Stimulated activated CD4-positive, alpha-beta T cell treated with anti-CD3 and anti-CD28 coated beads, Interleukin-4, amount 100 ng/mL, for 24 hours (primary cell): ENCODE data around the gene AP3D1.

Experiments used
- DNase-seq: peaks from one replicate; pipeline ENCODE4 v3.0.0-alpha.2; 2020

The AP3D1 gene

DNA sequence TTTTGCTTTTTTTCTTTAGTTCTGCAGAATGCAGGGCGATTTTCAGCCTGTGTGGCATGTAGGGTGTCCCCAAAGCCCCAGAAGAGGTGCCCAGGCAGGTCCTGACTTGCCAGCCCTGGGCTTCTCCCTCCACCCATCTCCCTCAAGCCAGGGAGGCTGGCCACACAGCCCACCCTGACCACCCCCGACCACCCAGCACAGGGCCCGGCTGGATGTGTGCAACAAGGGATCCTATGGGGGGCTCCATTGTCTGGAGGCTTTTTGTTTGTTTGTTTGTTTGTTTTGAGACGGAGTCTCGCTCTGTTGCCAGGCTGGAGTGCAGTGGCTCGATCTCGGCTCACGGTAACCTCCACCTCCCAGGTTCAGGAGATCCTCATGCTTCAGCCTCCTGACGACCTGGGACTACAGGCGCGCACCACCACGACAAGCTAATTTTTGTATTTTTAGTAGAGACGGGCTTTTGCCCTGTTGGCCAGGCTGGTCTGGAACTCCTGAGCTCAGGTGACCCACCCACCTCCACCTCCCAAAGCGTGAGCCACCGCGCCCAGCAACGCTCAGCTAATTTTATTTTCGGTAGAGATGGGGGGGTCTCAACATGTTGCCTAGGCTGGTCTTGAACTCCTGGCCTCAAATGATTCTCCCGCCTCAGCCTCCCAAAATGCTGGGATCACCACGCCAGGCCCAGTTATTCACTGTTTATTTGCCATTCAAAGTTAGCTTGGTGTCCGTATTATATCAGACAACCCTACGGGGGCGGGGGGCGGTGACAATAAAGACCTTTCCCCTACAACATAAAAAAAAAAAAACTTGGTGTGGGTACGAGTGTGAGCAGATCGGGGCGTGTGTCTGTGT, 92.6 kb downstream of the AP3D1 start:
- no peak for DNase-seq

DNA sequence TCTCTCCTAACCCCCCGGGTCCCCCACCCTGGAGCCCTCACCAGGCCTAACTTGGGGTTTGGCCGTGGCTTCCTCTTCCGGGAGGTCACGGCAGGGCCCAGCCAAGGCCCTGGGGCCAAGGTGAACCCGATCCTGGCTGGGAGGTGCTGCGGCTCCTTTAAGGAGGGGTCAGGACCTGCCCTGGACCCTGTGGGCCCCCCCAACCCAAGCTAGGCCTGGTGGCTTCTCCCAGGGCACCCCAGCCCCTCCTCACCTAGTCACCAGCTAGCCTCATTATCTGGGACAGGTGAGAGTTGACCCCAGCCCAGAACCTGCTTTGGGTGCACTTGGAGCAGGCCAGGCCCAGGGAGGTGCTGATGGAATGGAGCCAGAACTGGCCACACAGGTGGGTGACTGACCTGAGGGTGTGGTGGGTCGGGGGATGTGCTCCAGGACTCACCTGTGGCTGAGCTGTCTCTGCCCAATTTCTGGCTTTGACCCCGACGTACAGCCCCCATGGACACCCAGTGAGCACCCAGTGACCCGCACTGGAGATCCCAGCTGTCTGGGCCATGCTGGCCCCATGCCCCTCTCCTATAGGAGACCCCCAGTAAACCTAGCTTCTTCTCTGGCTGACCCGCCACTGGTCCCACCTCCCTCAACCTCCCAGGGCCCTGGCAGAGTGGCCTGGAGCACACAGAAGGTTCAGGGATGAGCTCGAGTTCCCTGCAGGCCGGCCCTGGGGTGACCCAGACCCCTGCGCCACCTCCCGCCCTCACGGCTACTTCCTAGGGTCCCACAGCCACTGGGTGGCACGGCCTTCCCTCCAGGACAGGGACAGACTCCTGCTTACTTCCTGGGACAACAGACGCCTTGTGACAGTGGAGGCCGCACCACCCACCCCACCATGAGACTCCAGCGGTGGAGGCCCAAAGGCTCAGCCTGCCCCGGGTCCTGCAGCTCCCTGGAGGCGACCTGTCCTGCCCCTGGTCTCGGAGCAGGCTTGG, 93.6 kb downstream of the AP3D1 start:
- no peak for DNase-seq

DNA sequence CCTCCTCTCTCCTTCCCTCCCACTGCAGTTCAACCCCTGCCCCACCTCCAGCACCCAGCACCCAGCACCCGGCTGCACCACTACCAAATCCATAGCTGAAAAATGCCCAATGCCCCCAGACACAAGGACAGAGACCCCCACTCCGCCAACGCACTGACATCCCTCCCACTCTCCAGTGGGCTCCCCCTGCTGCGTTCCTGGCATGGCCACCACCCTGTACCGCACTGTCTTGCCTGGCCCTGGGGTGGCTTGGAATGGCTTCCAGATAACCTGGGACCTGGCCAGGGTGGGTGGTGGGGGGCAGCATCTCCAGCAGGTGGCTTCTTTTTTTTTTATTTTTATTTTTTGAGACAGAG, 94.6 kb downstream of the AP3D1 start:
- DNase-seq, result no peak

DNA sequence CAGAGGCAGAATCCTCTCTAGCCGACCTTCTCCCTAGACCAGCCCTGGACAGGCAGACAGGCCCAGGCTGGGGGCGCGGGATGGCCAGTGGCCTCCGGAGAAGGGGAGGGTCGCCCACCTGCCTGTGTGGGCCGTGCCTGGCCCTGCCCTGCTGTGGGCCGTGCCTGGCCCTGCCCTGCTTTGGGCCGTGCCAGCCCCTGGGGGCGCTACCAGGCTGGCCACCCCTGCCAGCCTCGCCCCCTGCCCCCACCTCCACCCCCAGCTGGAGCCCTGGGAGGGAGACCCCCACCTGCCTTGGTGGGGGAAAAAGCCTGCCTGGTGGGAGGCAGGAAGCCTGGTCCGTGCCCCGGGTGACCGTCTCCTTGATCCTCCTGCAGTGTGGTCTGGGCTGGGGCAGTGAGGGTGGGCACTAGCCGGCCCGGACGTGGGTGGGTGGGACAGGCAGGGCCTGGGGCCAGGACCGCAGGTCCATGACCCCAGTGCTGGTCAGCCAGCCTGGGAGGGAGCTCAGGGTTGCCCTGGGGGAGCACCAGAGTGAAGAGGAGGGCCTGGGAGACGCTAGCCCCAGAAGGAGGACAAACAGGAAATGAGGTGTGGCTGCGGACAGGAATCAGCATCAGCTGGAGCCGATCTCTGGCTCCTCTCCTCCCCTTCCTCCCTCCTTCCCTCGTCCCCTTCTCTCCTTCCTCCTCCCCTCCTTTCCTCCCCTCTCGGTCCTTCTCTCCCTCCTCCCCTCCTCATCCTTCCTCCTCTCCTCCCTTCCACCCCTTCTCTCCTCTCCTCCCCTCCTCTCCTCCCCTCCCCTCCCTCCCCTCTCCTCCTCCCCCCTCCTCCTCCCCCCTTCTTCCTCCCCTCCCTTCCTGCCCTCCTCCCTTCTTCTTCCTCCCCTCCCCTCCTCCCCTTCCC, 95.2 kb downstream of the AP3D1 start:
- DNase-seq, result no peak

DNA sequence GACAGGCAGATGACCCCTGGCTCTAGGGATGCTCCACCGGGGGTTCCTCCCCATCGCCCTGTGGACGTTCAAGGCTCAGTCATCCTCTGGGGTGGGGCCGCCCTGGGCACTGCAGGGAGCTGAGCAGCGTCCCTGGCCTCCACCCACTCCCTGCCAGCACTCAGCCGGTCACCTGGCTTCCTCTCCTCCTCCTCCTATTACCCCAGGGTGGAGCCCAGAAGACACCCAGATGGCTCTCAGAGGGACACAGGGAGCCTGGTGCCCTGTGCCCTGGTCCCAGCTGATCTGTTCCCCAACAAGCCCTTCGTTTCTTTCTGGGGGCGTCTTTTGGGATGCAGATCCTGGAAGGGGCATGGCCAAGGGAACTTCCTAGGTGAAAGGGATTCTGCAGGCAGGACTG, 96.6 kb downstream of the AP3D1 start:
- no peak for DNase-seq

DNA sequence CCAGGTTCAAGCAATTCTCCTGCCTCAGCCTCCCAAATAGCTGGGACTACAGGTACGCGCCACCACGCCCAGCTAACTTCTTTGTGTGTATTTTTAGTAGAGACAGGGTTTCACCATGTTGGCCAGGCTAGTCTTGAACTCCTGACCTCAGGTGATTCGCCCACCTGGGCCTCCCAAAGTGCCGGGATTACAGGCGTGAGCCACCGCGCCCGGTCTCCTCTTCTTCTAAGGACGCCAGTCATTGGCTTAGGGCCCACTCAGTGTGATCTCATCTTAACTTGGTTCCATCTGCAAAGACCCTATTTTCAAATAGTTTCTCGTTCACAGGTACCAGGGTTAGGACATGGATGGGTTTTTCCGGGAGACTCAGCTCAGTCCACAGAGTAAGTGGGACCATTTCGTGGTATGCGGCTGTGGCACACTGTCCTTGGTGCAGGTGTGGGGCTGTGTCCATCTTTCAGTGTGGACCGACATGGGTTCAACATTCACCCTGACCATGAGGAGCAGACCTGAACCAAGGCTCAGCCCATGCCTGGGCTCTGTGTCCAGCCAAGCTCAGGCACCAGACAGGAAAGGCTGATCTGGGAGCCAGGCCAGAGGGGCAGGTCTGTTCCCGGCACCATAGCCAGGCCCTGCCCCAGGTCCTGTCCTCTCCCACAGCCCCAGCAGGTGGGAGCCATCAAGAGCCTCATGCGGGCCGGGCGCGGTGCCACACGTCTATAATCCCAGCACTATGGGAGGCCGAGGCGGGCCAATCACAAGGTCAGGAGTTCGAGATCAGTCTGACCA, 97.6 kb downstream of the AP3D1 start:
- DNase-seq, result no peak

DNA sequence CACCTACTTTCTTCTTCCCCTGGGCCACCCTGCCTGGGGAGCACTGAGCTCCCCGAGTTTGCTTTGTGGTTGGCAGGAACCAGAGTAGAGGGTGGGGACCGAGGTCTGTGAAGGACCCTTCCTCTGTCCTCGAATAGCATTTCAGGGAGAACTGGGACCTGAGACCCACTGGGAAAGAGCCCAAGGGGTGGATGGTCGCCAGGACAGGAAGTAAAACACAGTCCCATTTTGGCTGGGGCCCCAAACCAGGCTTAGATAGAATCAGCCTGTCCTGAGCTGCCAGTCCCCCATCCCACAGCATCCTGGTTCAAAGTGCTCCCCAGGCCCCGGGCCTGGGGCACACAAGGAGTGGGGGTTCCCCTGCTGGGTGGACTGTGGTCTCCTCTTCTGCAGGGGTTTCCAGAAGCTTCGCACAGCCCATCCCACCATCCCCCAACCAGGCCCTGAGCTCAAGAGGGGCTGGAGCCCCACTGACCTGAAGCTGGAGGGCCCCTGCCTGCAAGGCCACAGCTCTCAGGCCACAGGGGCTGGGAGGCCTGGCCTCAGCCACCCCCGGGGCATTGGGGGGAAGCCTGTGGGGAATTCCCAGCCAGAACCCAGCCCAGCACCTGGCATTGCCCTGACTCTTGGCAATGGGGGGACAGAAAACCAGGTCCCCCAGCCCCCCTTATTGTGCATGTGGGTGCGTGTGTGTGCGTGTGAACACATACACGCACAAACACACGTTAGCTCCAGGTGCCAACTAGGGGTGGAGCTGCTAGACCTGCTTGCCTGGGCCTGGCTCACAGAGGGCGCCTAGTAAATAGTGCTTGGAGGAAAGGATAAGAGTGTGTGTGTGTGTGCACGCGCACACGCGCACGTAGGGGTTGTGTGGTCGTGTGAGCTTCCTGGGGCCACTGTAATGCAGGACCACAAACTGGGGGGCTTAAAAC, 99.3 kb downstream of the AP3D1 start:
- DNase-seq, result peak; percentile 37

DNA sequence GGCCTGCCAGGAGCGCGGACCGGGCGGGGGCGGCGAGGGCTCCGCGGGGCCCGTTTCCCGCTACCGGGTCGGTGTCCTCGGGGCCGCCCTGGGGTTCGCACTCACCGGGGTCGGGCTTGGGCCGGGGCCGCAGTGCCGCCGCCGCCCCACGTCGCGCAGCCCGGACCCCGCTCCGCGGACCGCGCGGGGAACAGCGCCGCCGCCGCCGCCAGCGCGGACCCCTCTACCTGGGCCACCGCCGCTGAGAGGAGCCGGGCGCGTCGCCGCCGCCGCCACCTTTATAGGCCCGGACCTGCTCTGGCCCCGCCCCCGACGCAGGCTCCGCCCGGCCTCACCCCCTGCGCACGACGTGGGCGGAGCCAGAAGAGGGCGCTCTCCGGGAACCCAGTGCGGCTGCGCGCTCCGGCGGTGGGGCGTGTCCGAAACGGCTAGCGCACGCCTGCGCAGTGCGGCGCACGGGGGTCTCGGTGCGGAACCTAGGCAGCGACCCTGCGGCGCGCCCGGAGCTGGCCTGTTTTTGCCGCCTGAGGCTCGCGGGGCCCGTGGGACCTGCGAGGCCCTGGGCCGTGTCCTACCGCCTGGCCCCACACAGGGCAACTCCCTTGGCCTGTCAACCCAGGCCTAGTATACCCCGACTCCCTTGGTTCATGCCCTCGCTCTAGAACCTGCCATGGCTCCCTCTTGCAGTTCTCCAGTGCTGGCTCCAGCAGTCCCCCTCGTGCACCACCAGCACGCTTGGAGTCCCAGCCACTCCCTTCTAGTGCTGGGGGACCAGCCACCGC, 100.2 kb downstream of the AP3D1 start, which contains the start of gene MKNK2:
MKNK2 (minus strand) TSS at position 254 of the 782 bp plus-strand sequence. CDS start 393 bp downstream, outside the sequence.
- DNase-seq, result peak; percentile 95
